SK-N-SH (cell line): ENCODE results near the gene LRP1. TPM values are rescaled to one million over a fixed set of nuclear protein-coding genes. Genes with fewer than 3 reads are reported as not detected.

Source experiments
- CTCF ChIA-PET: fragments of 300-600, 350-600 bp; formaldehyde crosslinking; extraction: SDS; loops from one replicate; lab custom pipeline; 2021; lab: Yijun Ruan, JAX
- POLR2A ChIA-PET: fragments of 350-600 bp; sonication (Branson Sonifier 250); formaldehyde crosslinking; extraction: SDS; loops from one replicate; lab custom pipeline; 2020; ENCODE audit warnings: antibody characterized with exemption, inconsistent platforms; lab: Yijun Ruan, JAX
- DNase-seq: peaks from one replicate; pipeline ENCODE4 v3.0.0; 2012
- H2AFZ ChIP-seq: fragments of 200-600 bp; sonication (generic); 2 replicates; pipeline ENCODE4 v1.8.1; 2016; ENCODE audit warnings: antibody characterized with exemption, mild to moderate bottlenecking, low read depth
- H3F3A ChIP-seq: fragments of 200-600 bp; sonication (generic); replicated peaks from 2 replicates; pipeline ENCODE3; 2016; ENCODE audit warnings: antibody characterized with exemption, mild to moderate bottlenecking; ENCODE audit not compliant: insufficient read depth
- H3K27ac ChIP-seq, 2 experiments: fragments of 200-500 bp in 1 of 2; fragments of 200-600 bp in 1 of 2; sonication (Bioruptor generic) in 1 of 2; sonication (generic), shearing (Covaris generic) in 1 of 2; 2 replicates each; pipeline versions ENCODE4 v1.5.1 to v1.6.1; 2014 to 2016; ENCODE audit warnings: low read depth in 2 of 2, inconsistent platforms in 1 of 2, low read length in 1 of 2, mild to moderate bottlenecking in 1 of 2, mixed read lengths in 1 of 2
- H3K27me3 ChIP-seq: fragments of 200-600 bp; sonication (generic), shearing (Covaris generic); 2 replicates; pipeline ENCODE4 v1.6.1; 2016; ENCODE audit warnings: mixed run types; ENCODE audit not compliant: insufficient read depth
- H3K36me3 ChIP-seq, 2 experiments: fragments of 200-500 bp in 1 of 2; fragments of 200-600 bp in 1 of 2; sonication (Bioruptor generic) in 1 of 2; sonication (generic) in 1 of 2; replicated peaks in 1 of 2; 2 replicates each; pipeline versions ENCODE3 to v1.5.1; 2014 to 2016; ENCODE audit warnings: low read length in 1 of 2, mild to moderate bottlenecking in 1 of 2; ENCODE audit not compliant: insufficient read depth in 2 of 2, control insufficient read depth in 1 of 2
- H3K4me1 ChIP-seq, 2 experiments: fragments of 200-500 bp in 1 of 2; fragments of 200-600 bp in 1 of 2; sonication (Bioruptor generic) in 1 of 2; sonication (generic), shearing (Covaris generic) in 1 of 2; 2 replicates each; pipeline versions ENCODE4 v1.5.1 to v1.6.1; 2014 to 2016; ENCODE audit warnings: low read depth in 1 of 2, low read length in 1 of 2, mixed run types in 1 of 2; ENCODE audit not compliant: insufficient read depth in 2 of 2, control insufficient read depth in 1 of 2
- H3K4me2 ChIP-seq: fragments of 200-600 bp; sonication (generic), shearing (Covaris generic); 2 replicates; pipeline ENCODE4 v1.6.1; 2017; ENCODE audit warnings: mixed run types
- H3K4me3 ChIP-seq, 2 experiments: fragments of 200-500 bp in 1 of 2; fragments of 200-600 bp in 1 of 2; sonication (Bioruptor generic) in 1 of 2; sonication (generic), shearing (Covaris generic) in 1 of 2; 2 replicates each; pipeline versions ENCODE4 v1.5.1 to v1.8.1; 2014 to 2016; ENCODE audit warnings: low read depth in 2 of 2, inconsistent platforms in 1 of 2, low read length in 1 of 2, mild to moderate bottlenecking in 1 of 2, mixed read lengths in 1 of 2, moderate library complexity in 1 of 2
- H3K79me2 ChIP-seq: fragments of 200-600 bp; sonication (generic); 2 replicates; pipeline ENCODE4 v1.8.1; 2017; ENCODE audit warnings: mild to moderate bottlenecking; ENCODE audit not compliant: insufficient read depth
- H3K9ac ChIP-seq: fragments of 200-600 bp; sonication (generic); 2 replicates; pipeline ENCODE4 v1.6.1; 2017; ENCODE audit warnings: mixed run types
- H3K9me2 ChIP-seq: fragments of 200-600 bp; sonication (generic); 2 replicates; pipeline ENCODE4 v1.6.1; 2017; ENCODE audit warnings: mixed run types
- H3K9me3 ChIP-seq: fragments of 200-600 bp; sonication (generic); 2 replicates; pipeline ENCODE4 v1.6.1; 2017; ENCODE audit warnings: mixed run types, mild to moderate bottlenecking, moderate library complexity
- H4K20me1 ChIP-seq: fragments of 200-600 bp; sonication (generic); 2 replicates; pipeline ENCODE4 v1.6.1; 2017; ENCODE audit warnings: mild to moderate bottlenecking, mixed run types; ENCODE audit not compliant: insufficient read depth
- ELF1 ChIP-seq: IDR thresholded peaks from 2 replicates; pipeline ENCODE4 v1.4.0; 2012
- EP300 ChIP-seq, 2 experiments: IDR thresholded peaks; 2 replicates each; pipeline versions ENCODE4 v1.4.0 to v1.6.1; 2012; ENCODE audit warnings: borderline replicate concordance in 1 of 2, low read depth in 1 of 2, low read length in 1 of 2
- EZH2phosphoT487 ChIP-seq: fragments of 200-600 bp; sonication (generic); IDR thresholded peaks from 2 replicates; pipeline ENCODE4 v1.6.1; 2017; ENCODE audit warnings: low read depth, mixed run types, mild to moderate bottlenecking, antibody characterized with exemption, moderate library complexity, borderline replicate concordance
- FOXJ3 ChIP-seq: sonication (generic); formaldehyde crosslinking; IDR thresholded peaks from 2 replicates; pipeline ENCODE4 v1.5.1; 2020; ENCODE audit warnings: mild to moderate bottlenecking, missing genetic modification reagents
- GATA2 ChIP-seq: sonication (generic); formaldehyde crosslinking; IDR thresholded peaks from 2 replicates; pipeline ENCODE4 v1.5.0; 2020; ENCODE audit warnings: mild to moderate bottlenecking, missing genetic modification reagents
- JUND ChIP-seq: IDR thresholded peaks from 2 replicates; pipeline ENCODE4 v1.4.0; 2012
- MEF2A ChIP-seq: IDR thresholded peaks from 2 replicates; pipeline ENCODE4 v1.4.0; 2012; ENCODE audit warnings: low read depth, borderline replicate concordance
- MXI1 ChIP-seq: IDR thresholded peaks from 2 replicates; pipeline ENCODE4 v1.6.1; 2012; ENCODE audit warnings: mild to moderate bottlenecking, low read depth, low read length, improper control_type of control experiment
- NFIC ChIP-seq: IDR thresholded peaks from 2 replicates; pipeline ENCODE4 v1.4.0; 2012; ENCODE audit warnings: borderline replicate concordance
- NRF1 ChIP-seq: IDR thresholded peaks from 2 replicates; pipeline ENCODE4 v1.6.1; 2012; ENCODE audit warnings: low read depth, mild to moderate bottlenecking, low read length
- POLR2AphosphoS5 ChIP-seq: IDR thresholded peaks from 2 replicates; pipeline ENCODE4 v1.6.1; 2012; ENCODE audit warnings: low read depth, low read length
- RAD21 ChIP-seq: IDR thresholded peaks from 2 replicates; pipeline ENCODE4 v1.6.1; 2012; ENCODE audit warnings: mild to moderate bottlenecking, low read length
- RCOR1 ChIP-seq: fragments of 150-350 bp; IDR thresholded peaks from 2 replicates; pipeline ENCODE4 v1.6.1; 2017; ENCODE audit warnings: antibody characterized with exemption, low read length
- SIN3A ChIP-seq: IDR thresholded peaks from 2 replicates; pipeline ENCODE4 v1.6.1; 2012; ENCODE audit warnings: low read depth, mild to moderate bottlenecking, low read length, moderate library complexity, borderline replicate concordance
- TCF12 ChIP-seq: IDR thresholded peaks from 2 replicates; pipeline ENCODE4 v1.4.0; 2012
- TEAD4 ChIP-seq: IDR thresholded peaks from 2 replicates; pipeline ENCODE4 v1.4.0; 2012; ENCODE audit warnings: mild to moderate bottlenecking, borderline replicate concordance; ENCODE audit not compliant: insufficient read depth
- YY1 ChIP-seq: IDR thresholded peaks from 2 replicates; pipeline ENCODE4 v1.4.0; 2012; ENCODE audit warnings: low read depth, mild to moderate bottlenecking
- WGBS: methylation state at CpG from one replicate; pipeline ENCODE4 v1.1.6; 2017; ENCODE audit warnings: low lambda C conversion rate; 5-methylcytosine and 5-hydroxymethylcytosine counted together
- polyA plus RNA-seq, 3 experiments: library from polyadenylated mRNA; depleted of rRNA; stranded (reverse); fragments of >200 nt; gene quantifications; 2 replicates each; pipeline ENCODE4 v1.2.3, GENCODE V29; 2012
- TF ChIP-seq, protein P1 (sequence below): fragments of 200-600 bp; sonication (generic); IDR thresholded peaks from 2 replicates; pipeline ENCODE4 v1.6.1; 2017; ENCODE audit warnings: antibody characterized with exemption, mild to moderate bottlenecking, moderate library complexity
- TF ChIP-seq, protein P2 (sequence below): IDR thresholded peaks from 2 replicates; pipeline ENCODE4 v1.4.0; 2012; ENCODE audit warnings: low read depth, borderline replicate concordance
- TF ChIP-seq, protein P3 (sequence below): IDR thresholded peaks from 2 replicates; pipeline ENCODE4 v1.4.0; 2012; ENCODE audit warnings: low read depth

Gene LRP1
- polyA plus RNA-seq, 1 of the 3 experiments (the other 2 are of a cell fraction) = 55.0 TPM

DNA sequence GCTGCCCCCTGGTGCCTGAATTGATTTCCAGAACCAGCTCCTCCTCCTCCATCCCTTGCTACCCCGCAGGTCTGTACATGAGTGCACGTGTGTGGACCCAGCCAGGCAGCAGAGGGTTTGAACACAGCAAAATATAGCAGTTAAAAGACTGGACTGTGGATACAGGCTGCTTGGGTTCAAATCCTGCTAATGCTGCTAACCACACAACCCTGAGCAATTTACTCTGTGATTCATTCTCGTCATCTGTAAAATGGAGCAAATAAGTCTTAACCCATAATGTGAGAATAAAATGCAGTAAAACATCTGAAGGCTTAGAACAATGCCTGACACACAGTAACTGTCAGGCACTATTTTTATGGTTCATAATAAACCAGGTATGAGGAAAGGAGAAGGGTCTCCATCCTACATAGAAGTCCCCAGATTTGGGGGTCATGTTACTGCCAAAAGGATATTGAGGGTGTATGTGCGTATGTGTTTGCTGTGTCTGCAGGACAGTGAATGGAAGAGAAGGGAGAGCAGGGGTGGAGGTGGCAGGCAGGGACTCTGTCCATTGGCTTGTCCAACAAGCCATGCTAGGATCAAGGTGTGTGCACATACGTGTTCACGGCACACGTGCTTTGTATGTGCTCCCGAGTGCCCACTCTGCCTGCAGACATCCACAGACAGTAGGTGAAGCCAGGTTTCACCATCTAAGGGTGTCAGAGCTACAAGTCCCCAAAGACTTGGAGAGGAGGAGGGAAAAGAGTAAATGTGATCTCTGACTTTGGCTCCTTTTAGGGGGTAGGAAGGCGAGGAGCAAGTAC, 15.6 kb upstream of the LRP1 start:
- no peak for TF ChIP-seq TEAD4
- TF ChIP-seq ELF1 = no peak
- no peak for TF ChIP-seq EP300 (IDR thresholded peaks at IDR 0.05; ENCODE audit: borderline replicate concordance in 1 of 2, low read depth in 1 of 2, low read length in 1 of 2)
- TF ChIP-seq RAD21 = peak; percentile 98
- peak; percentile 92 for TF ChIP-seq MXI1
- no peak for TF ChIP-seq YY1
- TF ChIP-seq NFIC = no peak
- TF ChIP-seq, protein P1, sequence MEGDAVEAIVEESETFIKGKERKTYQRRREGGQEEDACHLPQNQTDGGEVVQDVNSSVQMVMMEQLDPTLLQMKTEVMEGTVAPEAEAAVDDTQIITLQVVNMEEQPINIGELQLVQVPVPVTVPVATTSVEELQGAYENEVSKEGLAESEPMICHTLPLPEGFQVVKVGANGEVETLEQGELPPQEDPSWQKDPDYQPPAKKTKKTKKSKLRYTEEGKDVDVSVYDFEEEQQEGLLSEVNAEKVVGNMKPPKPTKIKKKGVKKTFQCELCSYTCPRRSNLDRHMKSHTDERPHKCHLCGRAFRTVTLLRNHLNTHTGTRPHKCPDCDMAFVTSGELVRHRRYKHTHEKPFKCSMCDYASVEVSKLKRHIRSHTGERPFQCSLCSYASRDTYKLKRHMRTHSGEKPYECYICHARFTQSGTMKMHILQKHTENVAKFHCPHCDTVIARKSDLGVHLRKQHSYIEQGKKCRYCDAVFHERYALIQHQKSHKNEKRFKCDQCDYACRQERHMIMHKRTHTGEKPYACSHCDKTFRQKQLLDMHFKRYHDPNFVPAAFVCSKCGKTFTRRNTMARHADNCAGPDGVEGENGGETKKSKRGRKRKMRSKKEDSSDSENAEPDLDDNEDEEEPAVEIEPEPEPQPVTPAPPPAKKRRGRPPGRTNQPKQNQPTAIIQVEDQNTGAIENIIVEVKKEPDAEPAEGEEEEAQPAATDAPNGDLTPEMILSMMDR = peak; percentile 95
- no peak for TF ChIP-seq SIN3A
- TF ChIP-seq TCF12 = no peak
- H4K20me1 ChIP-seq = no peaks in the 10 kb centered on the region
- H3K4me1 ChIP-seq = peaks cover 0 to 9% of the 10 kb centered on the region in 2 experiments; a peak in 2 of 4 replicates
- peak overlapping the region in 1 of 2 experiments; percentile 46; a peak in 1 of 4 replicates for H3K4me3 ChIP-seq
- H2AFZ ChIP-seq = peak overlapping the region; percentile 18; the same call in 1 of the 2 replicates
- no peaks in the 10 kb centered on the region for H3K36me3 ChIP-seq
- no peaks in the 10 kb centered on the region for H3K27me3 ChIP-seq
- ChIA-PET POLR2A (interaction anchor here (0.6 to 1.7 kb wide), 6 partner anchors 12 to 128 kb away, joined by 3 to 23 read pairs (median 7); partner anchors contain the start of genes LRP1 and NEMP1), CTCF (interaction anchor here (0.5 to 5.0 kb wide), 45 partner anchors 8 to 389 kb away, joined by 3 to 240 read pairs (median 7); partner anchors contain the start of genes LRP1, MYO1A, NAB2 and NEMP1)
- peak overlapping the region in 1 of 2 experiments; percentile 0; a peak in 2 of 4 replicates for H3K27ac ChIP-seq
- H3K4me2 ChIP-seq = peak overlapping the region; percentile 58
- no peaks in the 10 kb centered on the region for H3K9me2 ChIP-seq
- no peak for DNase-seq
- 71% methylated on average over 9 of the region's 9 CpGs for WGBS
- H3K79me2 ChIP-seq = no peaks in the 10 kb centered on the region
- no peaks in the 10 kb centered on the region for H3F3A ChIP-seq
- H3K9ac ChIP-seq = no peak overlapping the region
- no peaks in the 10 kb centered on the region for H3K9me3 ChIP-seq

DNA sequence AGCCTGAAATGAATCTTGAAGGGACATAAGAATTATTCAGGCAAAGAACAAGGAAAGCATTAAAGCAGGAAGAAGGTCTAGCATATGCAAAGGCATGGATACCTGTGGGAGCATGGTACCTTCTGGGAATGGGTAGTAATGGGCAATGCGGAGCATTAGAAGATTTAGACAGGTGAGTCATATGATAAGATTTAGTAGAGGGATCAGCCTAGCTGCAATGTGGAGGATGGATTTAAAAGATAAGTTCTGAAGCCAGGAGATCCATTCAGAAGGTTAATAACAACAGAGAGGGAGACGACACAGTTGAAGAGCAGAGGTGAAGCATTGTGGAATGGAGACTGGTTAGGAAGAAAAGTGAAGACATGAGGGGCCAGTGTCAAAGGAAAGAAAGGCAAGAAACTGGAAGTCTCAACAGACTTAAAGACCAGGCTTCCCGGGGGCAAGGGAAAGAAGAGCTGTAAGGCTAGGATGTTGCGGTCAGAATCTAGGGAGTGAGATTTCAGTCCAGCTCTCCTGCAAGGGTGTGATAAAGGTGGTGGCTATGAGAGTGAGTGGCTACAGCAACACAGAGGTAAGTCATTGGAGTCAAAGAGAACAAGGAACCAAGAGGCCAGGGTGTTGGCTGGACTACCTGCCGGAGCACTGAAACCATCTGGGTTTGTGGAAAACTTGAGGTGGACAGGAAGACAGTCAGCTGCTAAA, 11.6 kb upstream of the LRP1 start:
- H2AFZ ChIP-seq = no peak overlapping the region
- no peaks in the 10 kb centered on the region for H4K20me1 ChIP-seq
- no peaks in the 10 kb centered on the region for H3K9me3 ChIP-seq
- H3K4me1 ChIP-seq = peaks cover 0 to 4% of the 10 kb centered on the region in 2 experiments; a peak in 1 of 4 replicates
- 82% methylated on average over 5 of the region's 5 CpGs for WGBS
- H3K79me2 ChIP-seq = no peaks in the 10 kb centered on the region
- no peak for TF ChIP-seq POLR2AphosphoS5
- TF ChIP-seq, protein P2, sequence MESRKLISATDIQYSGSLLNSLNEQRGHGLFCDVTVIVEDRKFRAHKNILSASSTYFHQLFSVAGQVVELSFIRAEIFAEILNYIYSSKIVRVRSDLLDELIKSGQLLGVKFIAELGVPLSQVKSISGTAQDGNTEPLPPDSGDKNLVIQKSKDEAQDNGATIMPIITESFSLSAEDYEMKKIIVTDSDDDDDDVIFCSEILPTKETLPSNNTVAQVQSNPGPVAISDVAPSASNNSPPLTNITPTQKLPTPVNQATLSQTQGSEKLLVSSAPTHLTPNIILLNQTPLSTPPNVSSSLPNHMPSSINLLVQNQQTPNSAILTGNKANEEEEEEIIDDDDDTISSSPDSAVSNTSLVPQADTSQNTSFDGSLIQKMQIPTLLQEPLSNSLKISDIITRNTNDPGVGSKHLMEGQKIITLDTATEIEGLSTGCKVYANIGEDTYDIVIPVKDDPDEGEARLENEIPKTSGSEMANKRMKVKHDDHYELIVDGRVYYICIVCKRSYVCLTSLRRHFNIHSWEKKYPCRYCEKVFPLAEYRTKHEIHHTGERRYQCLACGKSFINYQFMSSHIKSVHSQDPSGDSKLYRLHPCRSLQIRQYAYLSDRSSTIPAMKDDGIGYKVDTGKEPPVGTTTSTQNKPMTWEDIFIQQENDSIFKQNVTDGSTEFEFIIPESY = no peak
- no peak for TF ChIP-seq EP300 (IDR thresholded peaks at IDR 0.05; ENCODE audit: borderline replicate concordance in 1 of 2, low read depth in 1 of 2, low read length in 1 of 2)
- no peak for TF ChIP-seq RCOR1
- TF ChIP-seq, protein P3, sequence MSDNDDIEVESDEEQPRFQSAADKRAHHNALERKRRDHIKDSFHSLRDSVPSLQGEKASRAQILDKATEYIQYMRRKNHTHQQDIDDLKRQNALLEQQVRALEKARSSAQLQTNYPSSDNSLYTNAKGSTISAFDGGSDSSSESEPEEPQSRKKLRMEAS = no peak
- TF ChIP-seq NRF1 = no peak
- TF ChIP-seq MXI1 = no peak
- TF ChIP-seq FOXJ3 (CRISPR knock-in tag) = no peak
- TF ChIP-seq EZH2phosphoT487 = no peak
- no peak for TF ChIP-seq MEF2A
- TF ChIP-seq JUND = no peak
- TF ChIP-seq GATA2 (CRISPR knock-in tag) = no peak
- H3K9me2 ChIP-seq = no peaks in the 10 kb centered on the region
- DNase-seq = no peak
- no peak overlapping the region for H3K4me3 ChIP-seq
- ChIA-PET CTCF (interaction anchor here (0.6 to 23.5 kb wide), 11 partner anchors 8 to 108 kb away, joined by 3 to 643 read pairs (median 4); no protein-coding TSS in a partner anchor), POLR2A (no interaction called here)
- H3K4me2 ChIP-seq = no peak overlapping the region
- no peak overlapping the region for H3K27ac ChIP-seq
- H3K27me3 ChIP-seq = no peaks in the 10 kb centered on the region
- no peaks in the 10 kb centered on the region for H3K36me3 ChIP-seq
- no peaks in the 10 kb centered on the region for H3F3A ChIP-seq
- no peak overlapping the region for H3K9ac ChIP-seq
